Astrocyte (in vitro differentiated cells and primary cell): ENCODE data around the gene CAPG. TPM values are rescaled to one million over a fixed set of nuclear protein-coding genes. Genes with fewer than 3 reads are reported as not detected.

Experiments used
- DNase-seq: peaks from one replicate; pipeline ENCODE4 v3.0.0-alpha.2; 2010; ENCODE audit warnings: low read depth
- FAIRE-seq: peaks from 2 replicates; lab custom pipeline; 2011; peaks lifted over from hg19 to GRCh38; lab: Jason Lieb, UNC
- H2AFZ ChIP-seq: 2 replicates; pipeline ENCODE4 v1.6.0; 2012; ENCODE audit warnings: low read depth, low read length, inconsistent platforms
- H3K27ac ChIP-seq: 2 replicates; pipeline ENCODE4 v1.5.1; 2011; ENCODE audit warnings: low read depth, low read length, inconsistent platforms
- H3K27me3 ChIP-seq: 2 replicates; pipeline ENCODE4 v1.6.0; 2011; ENCODE audit warnings: low read length, inconsistent platforms; ENCODE audit not compliant: insufficient read depth
- H3K36me3 ChIP-seq: 2 replicates; pipeline ENCODE4 v1.5.1; 2011; ENCODE audit warnings: low read length, inconsistent platforms; ENCODE audit not compliant: insufficient read depth
- H3K4me1 ChIP-seq: 2 replicates; pipeline ENCODE4 v1.5.1; 2011; ENCODE audit warnings: low read length, inconsistent platforms; ENCODE audit not compliant: insufficient read depth
- H3K4me2 ChIP-seq: 2 replicates; pipeline ENCODE4 v1.6.0; 2012; ENCODE audit warnings: low read length, inconsistent platforms
- H3K4me3 ChIP-seq: 2 replicates; pipeline ENCODE4 v1.5.1; 2011; ENCODE audit warnings: low read depth, mild to moderate bottlenecking, low read length, inconsistent platforms; ENCODE audit not compliant: insufficient read depth
- H3K79me2 ChIP-seq: 2 replicates; pipeline ENCODE4 v1.6.0; 2012; ENCODE audit warnings: mild to moderate bottlenecking, low read length, inconsistent platforms; ENCODE audit not compliant: insufficient read depth
- H3K9ac ChIP-seq: 2 replicates; pipeline ENCODE4 v1.6.0; 2012; ENCODE audit warnings: mild to moderate bottlenecking, low read length, inconsistent platforms
- H3K9me3 ChIP-seq: 2 replicates; pipeline ENCODE4 v1.5.1; 2012; ENCODE audit warnings: low read depth, mild to moderate bottlenecking, low read length, inconsistent platforms; ENCODE audit not compliant: insufficient read depth
- H4K20me1 ChIP-seq: 2 replicates; pipeline ENCODE4 v1.6.0; 2012; ENCODE audit warnings: low read length, inconsistent platforms; ENCODE audit not compliant: insufficient read depth
- H3K27ac Mint-ChIP-seq: one replicate; pipeline ENCODE4 v1.8.0; 2021; ENCODE audit warnings: mild to moderate bottlenecking, mixed read lengths; ENCODE audit not compliant: unreplicated experiment
- H3K27me3 Mint-ChIP-seq: one replicate; pipeline ENCODE4 v1.8.0; 2021; ENCODE audit warnings: low read depth, mixed read lengths; ENCODE audit not compliant: unreplicated experiment
- H3K36me3 Mint-ChIP-seq: one replicate; pipeline ENCODE4 v1.8.0; 2021; ENCODE audit warnings: low read depth, mixed read lengths; ENCODE audit not compliant: unreplicated experiment
- H3K4me1 Mint-ChIP-seq: one replicate; pipeline ENCODE4 v1.8.0; 2021; ENCODE audit warnings: low read depth, mixed read lengths; ENCODE audit not compliant: unreplicated experiment
- H3K4me3 Mint-ChIP-seq: one replicate; pipeline ENCODE4 v1.8.0; 2021; ENCODE audit warnings: mild to moderate bottlenecking, moderate library complexity, mixed read lengths; ENCODE audit not compliant: unreplicated experiment
- H3K9me3 Mint-ChIP-seq: one replicate; pipeline ENCODE4 v1.8.0; 2021; ENCODE audit warnings: mild to moderate bottlenecking, mixed read lengths; ENCODE audit not compliant: unreplicated experiment
- EZH2 ChIP-seq: IDR thresholded peaks from 2 replicates; pipeline ENCODE4 v1.6.1; 2012; ENCODE audit warnings: mild to moderate bottlenecking, low read length, inconsistent platforms; ENCODE audit not compliant: insufficient read depth
- total RNA-seq: library from RNA; stranded (reverse); gene quantifications from 2 replicates; pipeline ENCODE4 v1.2.1, GENCODE V29; 2021
- TF ChIP-seq, protein P1 (sequence below): IDR thresholded peaks from 2 replicates; pipeline ENCODE4 v1.5.1; 2011; ENCODE audit warnings: low read depth, mild to moderate bottlenecking, inconsistent platforms, low read length, moderate library complexity; ENCODE audit not compliant: insufficient read depth

CAPG gene
- total RNA-seq, 1 donor from 2014 or later: 68.2 TPM

GRCh38 chr2:85421260-85422071, 11.3 kb upstream of the CAPG start:
- Histone ChIP-seq H2AFZ (peak overlapping the region; percentile 78), H3K9ac (peak overlapping the region; percentile 58), H3K27ac (peak overlapping the region; percentile 56), H3K4me2 (peak overlapping the region; percentile 70), H3K79me2 (peaks cover 4% of the 10 kb centered on the region), H3K36me3 (no peaks in the 10 kb centered on the region), H4K20me1 (no peaks in the 10 kb centered on the region), H3K27me3 (no peaks in the 10 kb centered on the region), H3K4me3 (no peak overlapping the region), H3K9me3 (no peaks in the 10 kb centered on the region), H3K4me1 (peaks cover 31% of the 10 kb centered on the region)
- TF ChIP-seq, protein P1, sequence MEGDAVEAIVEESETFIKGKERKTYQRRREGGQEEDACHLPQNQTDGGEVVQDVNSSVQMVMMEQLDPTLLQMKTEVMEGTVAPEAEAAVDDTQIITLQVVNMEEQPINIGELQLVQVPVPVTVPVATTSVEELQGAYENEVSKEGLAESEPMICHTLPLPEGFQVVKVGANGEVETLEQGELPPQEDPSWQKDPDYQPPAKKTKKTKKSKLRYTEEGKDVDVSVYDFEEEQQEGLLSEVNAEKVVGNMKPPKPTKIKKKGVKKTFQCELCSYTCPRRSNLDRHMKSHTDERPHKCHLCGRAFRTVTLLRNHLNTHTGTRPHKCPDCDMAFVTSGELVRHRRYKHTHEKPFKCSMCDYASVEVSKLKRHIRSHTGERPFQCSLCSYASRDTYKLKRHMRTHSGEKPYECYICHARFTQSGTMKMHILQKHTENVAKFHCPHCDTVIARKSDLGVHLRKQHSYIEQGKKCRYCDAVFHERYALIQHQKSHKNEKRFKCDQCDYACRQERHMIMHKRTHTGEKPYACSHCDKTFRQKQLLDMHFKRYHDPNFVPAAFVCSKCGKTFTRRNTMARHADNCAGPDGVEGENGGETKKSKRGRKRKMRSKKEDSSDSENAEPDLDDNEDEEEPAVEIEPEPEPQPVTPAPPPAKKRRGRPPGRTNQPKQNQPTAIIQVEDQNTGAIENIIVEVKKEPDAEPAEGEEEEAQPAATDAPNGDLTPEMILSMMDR: no peak
- no peak for TF ChIP-seq EZH2
- H3K4me1 Mint-ChIP-seq: peaks cover 24% of the 10 kb centered on the region
- no peaks in the 10 kb centered on the region for H3K9me3 Mint-ChIP-seq
- DNase-seq (peak; percentile 67), FAIRE-seq (no peak)
- peaks cover 5% of the 10 kb centered on the region for H3K27me3 Mint-ChIP-seq
- H3K27ac Mint-ChIP-seq: peak overlapping the region; percentile 72
- H3K36me3 Mint-ChIP-seq: no peaks in the 10 kb centered on the region
- peak overlapping the region; percentile 51 for H3K4me3 Mint-ChIP-seq

GRCh38 chr2:85420536-85421259, 10.5 kb upstream of the CAPG start:
- H3K9me3 Mint-ChIP-seq: no peaks in the 10 kb centered on the region
- H3K79me2 ChIP-seq: peaks cover 4% of the 10 kb centered on the region
- peaks cover 3% of the 10 kb centered on the region for H3K27me3 Mint-ChIP-seq
- H3K9me3 ChIP-seq: no peaks in the 10 kb centered on the region
- no peaks in the 10 kb centered on the region for H4K20me1 ChIP-seq
- peak overlapping the region; percentile 56 for H3K27ac ChIP-seq
- peaks cover 24% of the 10 kb centered on the region for H3K4me1 Mint-ChIP-seq
- DNase-seq (peak; percentile 56), FAIRE-seq (no peak)
- peak overlapping the region; percentile 72 for H3K27ac Mint-ChIP-seq
- H3K4me1 ChIP-seq: peaks cover 31% of the 10 kb centered on the region
- H2AFZ ChIP-seq: peak overlapping the region; percentile 78
- H3K36me3 ChIP-seq: no peaks in the 10 kb centered on the region
- H3K27me3 ChIP-seq: no peaks in the 10 kb centered on the region
- TF ChIP-seq, protein P1: peak; percentile 95
- no peak for TF ChIP-seq EZH2
- H3K36me3 Mint-ChIP-seq: no peaks in the 10 kb centered on the region
- peak overlapping the region; percentile 58 for H3K9ac ChIP-seq
- peak overlapping the region; percentile 14 for H3K4me3 ChIP-seq
- peak overlapping the region; percentile 70 for H3K4me2 ChIP-seq
- H3K4me3 Mint-ChIP-seq: peak overlapping the region; percentile 74
